Activated CD8-positive, alpha-beta memory T cell treated with anti-CD3 and anti-CD28 coated beads, Interleukin-2, amount 10 ng/mL, durations not matched to agents 7 days and 5 days (primary cell): Measurements from ENCODE around the gene NDRG3. TPM values are rescaled to one million over a fixed set of nuclear protein-coding genes. Genes with fewer than 3 reads are reported as not detected.
A peak's percentile ranks its signal among the peaks of the same experiment; 100 is the strongest.

Experiments
- ATAC-seq: fragments of 150-1000 bp; cut with Tn5 transposase; one replicate; pipeline ENCODE4 v1.10.0; 2021; ENCODE audit warnings: moderate library complexity
- CTCF ChIA-PET: fragments of 350-600 bp; sonication (Branson Sonifier 250); formaldehyde crosslinking; loops from one replicate; lab custom pipeline; 2021; ENCODE audit warnings: antibody characterized with exemption; lab: Charles Lee
- DNase-seq: peaks from one replicate; pipeline ENCODE4 v3.0.0-alpha.2; 2020
- H3K27ac Mint-ChIP-seq: one replicate; pipeline ENCODE4 v1.8.0; 2021; ENCODE audit warnings: mild to moderate bottlenecking, mixed read lengths
- H3K27me3 Mint-ChIP-seq: one replicate; pipeline ENCODE4 v1.8.0; 2021; ENCODE audit warnings: mixed read lengths
- H3K36me3 Mint-ChIP-seq: one replicate; pipeline ENCODE4 v1.8.0; 2021; ENCODE audit warnings: mild to moderate bottlenecking, mixed read lengths
- H3K4me1 Mint-ChIP-seq: one replicate; pipeline ENCODE4 v1.8.0; 2021; ENCODE audit warnings: mixed read lengths
- H3K4me3 Mint-ChIP-seq: one replicate; pipeline ENCODE4 v1.8.0; 2021; ENCODE audit warnings: mild to moderate bottlenecking, moderate library complexity, mixed read lengths
- H3K9me3 Mint-ChIP-seq: one replicate; pipeline ENCODE4 v1.8.0; 2022; ENCODE audit warnings: low read depth, mixed read lengths
- total RNA-seq, 2 experiments: library from RNA; stranded (reverse); gene quantifications; one replicate each; pipeline ENCODE4 v1.2.3, GENCODE V29; 2021

The NDRG3 gene
- total RNA-seq, 2 experiments from 2014 or later, result 27.8 to 28.8 TPM

GRCh38 chr20:36777576-36777975 is 31.7 kb upstream of the NDRG3 start:
- H3K4me1 Mint-ChIP-seq, result peaks cover 11% of the 10 kb centered on the region
- H3K27me3 Mint-ChIP-seq, result no peaks in the 10 kb centered on the region
- H3K9me3 Mint-ChIP-seq, result no peaks in the 10 kb centered on the region
- CTCF ChIA-PET, result interaction anchor here (1.5 to 1.7 kb wide), 2 partner anchors 10 to 13 kb away, joined by 3 to 5 read pairs; no protein-coding TSS in a partner anchor
- no peak overlapping the region for H3K27ac Mint-ChIP-seq
- DNase-seq (no peak), ATAC-seq (no peak)
- H3K36me3 Mint-ChIP-seq, result peaks cover 2% of the 10 kb centered on the region
- no peak overlapping the region for H3K4me3 Mint-ChIP-seq

DNA sequence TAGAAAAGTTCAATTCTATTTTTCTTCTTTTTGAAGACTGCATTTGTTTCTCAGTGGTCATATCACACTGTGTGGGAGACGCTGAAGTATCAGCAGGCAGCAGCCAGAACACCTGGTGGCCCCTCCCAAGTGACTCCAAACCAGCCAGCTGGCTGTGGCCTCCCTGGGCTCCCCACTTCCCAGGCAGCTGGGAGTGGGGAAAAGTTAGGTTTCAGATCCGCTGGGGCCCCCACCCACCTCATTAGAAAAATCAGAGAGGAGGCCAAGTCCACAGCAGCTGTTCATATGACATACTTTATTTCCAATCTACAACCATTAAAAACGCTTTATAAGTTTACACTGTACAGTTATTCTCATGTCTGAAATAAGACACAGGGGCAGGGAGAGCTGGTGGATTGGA is 31.3 kb upstream of the NDRG3 start:
- H3K27me3 Mint-ChIP-seq, result no peaks in the 10 kb centered on the region
- H3K4me3 Mint-ChIP-seq, result no peak overlapping the region
- no peaks in the 10 kb centered on the region for H3K9me3 Mint-ChIP-seq
- CTCF ChIA-PET, result interaction anchor here (0.8 to 1.7 kb wide), 3 partner anchors 11 to 13 kb away, joined by 3 to 5 read pairs (median 3); no protein-coding TSS in a partner anchor
- peaks cover 3% of the 10 kb centered on the region for H3K36me3 Mint-ChIP-seq
- no peak overlapping the region for H3K27ac Mint-ChIP-seq
- peaks cover 13% of the 10 kb centered on the region for H3K4me1 Mint-ChIP-seq
- ATAC-seq, result no peak
- no peak for DNase-seq

DNA sequence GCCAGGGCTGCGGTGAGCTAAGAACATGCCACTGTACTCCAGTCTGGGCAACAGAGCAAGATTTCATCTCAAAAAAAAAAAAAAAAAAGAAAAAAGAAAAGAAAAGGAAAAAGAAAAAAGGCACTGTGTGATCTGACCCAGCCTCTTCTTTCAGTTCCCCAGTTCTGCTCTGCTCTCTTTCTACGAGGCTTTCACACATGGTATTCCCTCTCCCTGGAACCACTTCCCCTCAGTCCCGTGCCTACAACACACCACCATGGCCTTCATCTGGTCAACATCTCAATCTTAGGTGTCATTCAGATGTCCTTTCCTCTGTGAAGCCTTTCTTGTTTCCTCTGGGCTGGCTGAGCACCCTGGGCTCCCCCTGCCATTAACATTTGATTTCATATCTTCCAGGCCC is 29.9 kb upstream of the NDRG3 start:
- DNase-seq, result no peak
- H3K4me1 Mint-ChIP-seq, result peaks cover 26% of the 10 kb centered on the region
- H3K27ac Mint-ChIP-seq, result no peak overlapping the region
- H3K27me3 Mint-ChIP-seq, result no peaks in the 10 kb centered on the region
- peaks cover 8% of the 10 kb centered on the region for H3K36me3 Mint-ChIP-seq
- CTCF ChIA-PET, result interaction anchor here (1.7 kb wide), 1 partner anchor 12 kb away, joined by 5 read pairs; no protein-coding TSS in a partner anchor
- no peak overlapping the region for H3K4me3 Mint-ChIP-seq
- no peak for ATAC-seq
- H3K9me3 Mint-ChIP-seq, result no peaks in the 10 kb centered on the region

DNA sequence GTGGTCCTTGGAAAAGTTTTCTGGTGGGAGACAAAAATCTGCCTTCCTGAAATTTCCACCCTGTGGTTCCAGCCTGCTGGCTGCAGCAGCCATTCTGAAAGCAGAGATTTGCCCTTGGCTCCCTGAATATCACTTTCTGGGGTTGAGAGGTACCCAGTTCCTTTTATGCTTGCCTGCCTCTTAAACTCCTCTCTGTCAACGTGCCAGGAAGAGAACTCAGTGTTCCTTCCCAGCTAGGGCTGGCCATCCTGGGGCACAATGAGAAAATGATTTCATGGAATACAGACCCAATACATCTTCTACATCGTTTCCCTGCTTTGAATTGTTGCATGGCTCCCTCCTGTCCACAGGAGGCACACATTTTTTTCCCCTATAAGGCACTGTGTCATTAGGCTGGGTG is 29.3 kb upstream of the NDRG3 start:
- H3K9me3 Mint-ChIP-seq, result no peaks in the 10 kb centered on the region
- no peak for ATAC-seq
- CTCF ChIA-PET, result interaction anchor here (0.6 to 2.7 kb wide), 12 partner anchors 33 to 163 kb away, joined by 3 to 10 read pairs (median 4); a partner anchor contains a TSS
- H3K36me3 Mint-ChIP-seq, result peaks cover 11% of the 10 kb centered on the region
- no peak overlapping the region for H3K27ac Mint-ChIP-seq
- peak overlapping the region; percentile 39 for H3K4me3 Mint-ChIP-seq
- no peak for DNase-seq
- peaks cover 31% of the 10 kb centered on the region for H3K4me1 Mint-ChIP-seq
- H3K27me3 Mint-ChIP-seq, result no peaks in the 10 kb centered on the region

DNA sequence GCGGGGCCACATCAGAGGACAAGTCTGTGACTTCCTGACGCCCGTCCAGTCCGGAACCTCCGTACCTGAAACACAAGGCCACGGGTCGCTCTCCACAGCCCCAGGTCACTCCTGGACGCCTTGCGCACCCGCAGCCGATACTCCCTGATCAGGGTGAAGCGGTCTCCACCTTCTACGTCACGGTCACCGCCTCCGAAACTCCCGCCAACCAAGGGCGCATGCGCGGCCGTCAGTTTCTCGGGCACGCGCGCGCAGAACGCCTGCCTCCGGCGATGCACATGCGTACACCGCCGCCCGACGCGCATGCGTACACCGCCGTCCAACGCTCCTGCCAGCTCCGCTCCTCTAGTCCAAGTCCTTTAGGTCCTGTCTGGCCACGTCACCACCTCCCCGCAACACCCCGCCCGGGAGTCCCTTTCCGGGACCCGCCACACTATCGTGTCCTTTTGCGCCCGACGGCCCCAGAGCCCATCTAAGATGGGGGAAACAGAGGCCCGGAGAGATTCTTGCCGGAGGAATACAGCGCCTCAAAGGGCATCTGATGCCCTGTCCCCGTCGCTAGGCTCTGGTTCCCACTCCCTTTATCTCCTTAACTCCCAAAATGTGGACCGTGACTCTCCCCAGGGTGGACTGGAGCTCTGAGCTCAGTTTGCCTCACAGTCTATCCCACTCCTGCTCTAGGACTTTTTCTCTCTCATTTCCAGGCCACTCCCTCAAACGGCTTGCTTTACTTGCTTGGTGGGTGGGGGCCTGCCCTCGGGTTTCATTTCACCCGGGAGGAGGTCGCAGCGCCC is 27.9 kb upstream of the NDRG3 start, which contains the start of gene DSN1:
Gene DSN1 (minus strand): TSS at position 167 of the 794 bp plus-strand sequence. CDS start 2,305 bp downstream, outside the sequence.
- peaks cover 37% of the 10 kb centered on the region for H3K4me1 Mint-ChIP-seq
- DNase-seq, result peak; percentile 99
- H3K4me3 Mint-ChIP-seq, result peak within 1 kb of the TSS; percentile 86
- CTCF ChIA-PET, result interaction anchor here (0.6 to 2.7 kb wide), 37 partner anchors 9 to 322 kb away, joined by 3 to 12 read pairs (median 4); partner anchors contain the start of genes RAB5IF and RBL1
- no peaks in the 10 kb centered on the region for H3K9me3 Mint-ChIP-seq
- peak; percentile 94 for ATAC-seq
- H3K27ac Mint-ChIP-seq, result peak within 1 kb of the TSS; percentile 95
- H3K36me3 Mint-ChIP-seq, result peaks cover 13% of the 10 kb centered on the region
- no peaks in the 10 kb centered on the region for H3K27me3 Mint-ChIP-seq

GRCh38 chr20:36773107-36773596 is 27.3 kb upstream of the NDRG3 start:
- CTCF ChIA-PET, result interaction anchor here (0.6 to 2.7 kb wide), 26 partner anchors 9 to 322 kb away, joined by 3 to 12 read pairs (median 4); partner anchors contain the start of genes RAB5IF and RBL1
- DNase-seq (no peak), ATAC-seq (no peak)
- H3K9me3 Mint-ChIP-seq, result no peaks in the 10 kb centered on the region
- H3K4me1 Mint-ChIP-seq, result peaks cover 37% of the 10 kb centered on the region
- peak overlapping the region; percentile 95 for H3K27ac Mint-ChIP-seq
- peak overlapping the region; percentile 86 for H3K4me3 Mint-ChIP-seq
- peaks cover 13% of the 10 kb centered on the region for H3K36me3 Mint-ChIP-seq
- no peaks in the 10 kb centered on the region for H3K27me3 Mint-ChIP-seq

GRCh38 chr20:36770680-36771079 is 24.8 kb upstream of the NDRG3 start:
- Mint-ChIP-seq H3K9me3 (no peaks in the 10 kb centered on the region), H3K27ac (no peak overlapping the region), H3K27me3 (no peaks in the 10 kb centered on the region), H3K36me3 (peaks cover 13% of the 10 kb centered on the region), H3K4me3 (no peak overlapping the region), H3K4me1 (peaks cover 37% of the 10 kb centered on the region)
- DNase-seq (no peak), ATAC-seq (no peak)
- CTCF ChIA-PET, result interaction anchor here (1.0 to 2.7 kb wide), 4 partner anchors 10 to 166 kb away, joined by 3 to 6 read pairs (median 3); partner anchors contain the start of gene RAB5IF

DNA sequence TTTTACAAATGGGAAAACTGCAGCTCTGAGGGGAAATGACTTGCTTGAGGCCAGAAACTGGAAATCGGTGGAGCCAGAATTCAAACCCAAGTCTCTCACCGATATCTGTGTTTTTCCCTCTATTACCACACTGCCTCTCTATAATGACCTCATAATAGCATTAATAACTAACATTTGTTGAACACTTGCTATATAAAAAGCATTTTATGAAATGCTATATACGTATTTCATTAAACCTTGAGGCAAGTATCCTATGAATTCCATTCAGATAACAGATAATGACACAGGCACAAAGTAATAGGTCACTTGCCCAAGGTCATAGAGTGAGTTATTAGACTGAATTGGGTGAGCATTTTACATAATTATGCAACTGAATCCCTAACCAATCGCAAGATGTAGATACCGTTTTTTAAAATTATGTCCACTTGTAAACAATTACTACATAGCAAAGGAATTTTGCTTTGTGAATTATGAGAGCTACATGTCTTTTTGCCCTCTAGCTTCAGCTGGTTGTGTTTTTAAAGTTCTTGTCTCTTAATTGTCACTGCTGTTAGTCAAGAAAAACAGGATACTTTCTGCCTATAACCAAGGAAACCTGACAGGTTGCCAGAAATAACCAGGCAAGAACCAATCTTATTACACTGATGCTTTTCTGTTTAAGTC is 23.0 kb upstream of the NDRG3 start:
- DNase-seq (no peak), ATAC-seq (no peak)
- Mint-ChIP-seq H3K27me3 (no peaks in the 10 kb centered on the region), H3K9me3 (no peaks in the 10 kb centered on the region), H3K27ac (no peak overlapping the region), H3K36me3 (peaks cover 14% of the 10 kb centered on the region), H3K4me1 (peaks cover 32% of the 10 kb centered on the region), H3K4me3 (no peak overlapping the region)
- CTCF ChIA-PET, result interaction anchor here (1.3 to 5.4 kb wide), 3 partner anchors 13 to 164 kb away, joined by 5 to 31 read pairs (median 6); partner anchors contain the start of gene RAB5IF

DNA sequence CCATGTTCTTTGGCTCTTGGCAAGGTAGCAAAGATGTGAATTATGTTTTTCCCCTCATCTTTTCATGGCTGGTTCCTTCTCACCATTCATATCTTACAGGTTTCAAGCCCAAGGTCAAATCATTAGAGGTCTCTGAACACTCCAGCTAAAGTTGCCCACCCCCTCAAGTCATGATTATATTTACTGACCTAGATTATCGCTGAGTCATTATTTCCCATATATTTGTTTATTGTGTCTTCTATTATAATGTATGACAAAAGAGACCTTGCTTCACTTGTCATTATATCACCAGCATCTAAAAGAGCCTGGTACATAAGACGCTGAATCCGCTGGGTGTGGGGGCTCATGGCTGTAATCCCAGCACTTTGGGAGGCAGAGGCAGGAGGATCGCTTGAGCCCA is 15.2 kb upstream of the NDRG3 start:
- DNase-seq, result no peak
- no peaks in the 10 kb centered on the region for H3K27me3 Mint-ChIP-seq
- no peak overlapping the region for H3K4me3 Mint-ChIP-seq
- peaks cover 25% of the 10 kb centered on the region for H3K36me3 Mint-ChIP-seq
- peaks cover 13% of the 10 kb centered on the region for H3K4me1 Mint-ChIP-seq
- no peak for ATAC-seq
- CTCF ChIA-PET, result interaction anchor here (1.5 kb wide), 1 partner anchor 10 kb away, joined by 3 read pairs; no protein-coding TSS in a partner anchor
- peak overlapping the region; percentile 76 for H3K27ac Mint-ChIP-seq
- H3K9me3 Mint-ChIP-seq, result no peaks in the 10 kb centered on the region

DNA sequence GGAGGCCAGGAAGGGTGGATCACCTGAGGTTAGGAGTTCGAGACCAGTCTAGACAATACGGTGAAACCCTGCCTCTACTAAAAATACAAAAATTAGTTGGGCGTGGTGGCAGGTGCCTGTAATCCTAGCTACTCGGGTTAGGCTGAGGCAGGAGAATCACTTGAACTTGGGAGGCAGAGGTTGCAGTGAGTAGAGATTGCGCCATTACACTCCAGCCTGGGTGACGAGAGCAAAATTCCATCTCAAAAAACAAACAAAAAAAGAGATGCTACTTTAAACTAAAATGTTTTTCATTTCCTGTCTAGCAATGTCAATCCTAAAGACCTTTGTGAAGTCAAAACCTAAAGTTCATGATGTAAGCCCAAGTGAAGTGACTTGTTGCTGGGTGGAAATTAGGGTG is 14.8 kb upstream of the NDRG3 start:
- Mint-ChIP-seq H3K27ac (peak overlapping the region; percentile 76), H3K4me3 (no peak overlapping the region), H3K36me3 (peaks cover 28% of the 10 kb centered on the region), H3K9me3 (no peaks in the 10 kb centered on the region), H3K27me3 (no peaks in the 10 kb centered on the region), H3K4me1 (peaks cover 13% of the 10 kb centered on the region)
- CTCF ChIA-PET, result interaction anchor here (1.5 kb wide), 1 partner anchor 10 kb away, joined by 3 read pairs; no protein-coding TSS in a partner anchor
- no peak for DNase-seq
- ATAC-seq, result no peak

DNA sequence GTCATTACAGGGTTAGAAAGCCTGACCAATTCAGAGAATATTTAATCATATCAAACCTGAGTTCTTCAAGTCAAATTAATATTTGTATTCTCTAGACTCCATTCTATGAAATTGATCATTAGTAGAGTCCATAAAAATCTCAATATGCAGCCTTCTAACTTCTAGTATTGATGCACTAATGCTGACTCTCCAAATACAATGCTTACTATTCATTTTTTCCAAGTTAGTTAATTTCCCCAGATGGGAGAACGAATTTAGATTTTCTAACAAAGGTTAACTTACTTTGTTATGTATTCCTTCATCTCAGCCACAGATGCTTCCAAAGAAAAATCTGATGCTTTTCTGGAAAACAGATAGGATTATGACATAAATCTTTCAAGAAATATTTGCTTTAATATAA is 12.4 kb upstream of the NDRG3 start:
- Mint-ChIP-seq H3K9me3 (no peaks in the 10 kb centered on the region), H3K27me3 (no peaks in the 10 kb centered on the region), H3K4me3 (no peak overlapping the region), H3K4me1 (peaks cover 17% of the 10 kb centered on the region), H3K27ac (peak overlapping the region; percentile 78), H3K36me3 (peaks cover 37% of the 10 kb centered on the region)
- peak; percentile 31 for ATAC-seq
- no peak for DNase-seq
- CTCF ChIA-PET, result interaction anchor here (0.7 to 5.8 kb wide), 6 partner anchors 9 to 152 kb away, joined by 3 to 31 read pairs (median 3); partner anchors contain the start of gene RAB5IF

DNA sequence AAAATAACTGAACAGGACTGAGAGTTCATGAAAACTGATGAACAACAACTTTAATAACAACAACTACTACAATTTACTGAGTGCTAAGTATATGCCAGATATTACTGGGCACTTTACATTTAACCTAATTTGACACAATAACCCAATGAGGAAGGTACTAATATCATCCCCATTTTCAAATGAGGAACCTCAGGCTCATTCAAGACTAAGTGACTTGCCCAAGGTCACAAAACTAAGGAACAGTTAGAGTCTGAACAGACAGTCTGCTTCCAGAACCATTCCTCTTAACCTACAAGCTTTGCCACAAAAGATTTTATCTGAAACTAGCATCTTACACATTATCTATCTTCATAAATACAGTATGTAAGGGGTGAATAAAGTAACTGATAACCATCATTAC is 10.6 kb upstream of the NDRG3 start:
- peaks cover 48% of the 10 kb centered on the region for H3K36me3 Mint-ChIP-seq

More for the DNA sequence above, 10.6 kb upstream of the NDRG3 start:
- no peak overlapping the region for H3K27ac Mint-ChIP-seq
- peaks cover 17% of the 10 kb centered on the region for H3K4me1 Mint-ChIP-seq
- no peaks in the 10 kb centered on the region for H3K9me3 Mint-ChIP-seq
- H3K4me3 Mint-ChIP-seq, result no peak overlapping the region
- no peak for ATAC-seq
- CTCF ChIA-PET, result interaction anchor here (0.9 to 5.8 kb wide), 5 partner anchors 11 to 144 kb away, joined by 5 to 31 read pairs (median 11); partner anchors contain the start of gene DSN1
- DNase-seq, result no peak
- no peaks in the 10 kb centered on the region for H3K27me3 Mint-ChIP-seq
